NCI-H1092 (cell line): Measurements from ENCODE around the gene CTNNA3.

Source experiments
- DNase-seq: peaks from one replicate; lab custom pipeline; 2025; lab: John Stamatoyannopoulos, UW

The CTNNA3 gene

DNA sequence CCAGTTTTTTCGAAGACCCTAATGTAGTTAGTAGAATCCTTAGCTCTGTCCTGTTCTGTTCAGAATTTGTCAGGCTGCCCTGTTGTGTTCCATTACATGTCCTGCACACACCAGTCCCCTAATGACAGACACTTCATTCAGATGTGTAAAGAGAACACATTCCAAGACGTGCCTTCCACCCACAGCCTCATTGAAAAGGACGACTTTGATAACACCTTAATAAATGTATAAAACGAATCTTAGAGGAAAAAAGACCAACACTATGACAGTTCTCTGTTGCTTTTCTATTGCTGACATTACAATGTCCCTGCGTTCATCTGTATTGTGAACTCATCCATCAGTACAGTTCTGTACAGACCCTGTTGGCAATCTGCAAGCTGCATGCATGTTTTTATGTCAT, 766.6 kb downstream of the CTNNA3 start:
- DNase-seq = no peak

DNA sequence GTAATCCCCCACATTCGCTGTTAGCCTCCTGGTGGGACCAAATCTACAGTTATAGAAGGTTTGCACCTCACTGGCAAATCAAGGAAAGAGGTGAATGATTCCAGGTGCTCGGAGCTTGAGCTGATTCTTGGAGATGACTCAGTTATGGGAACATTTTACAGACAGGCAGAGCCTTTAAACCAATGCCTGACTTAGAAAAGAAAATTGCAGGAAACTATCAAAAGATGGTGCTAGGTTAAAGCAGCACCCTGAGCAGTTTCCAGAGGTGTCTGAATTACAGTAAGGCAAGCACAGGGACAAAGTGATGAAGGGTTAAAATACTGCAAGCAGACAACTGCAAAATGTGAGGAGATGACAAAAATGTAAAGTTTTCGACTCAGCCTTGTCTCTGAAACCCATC, 767.2 kb downstream of the CTNNA3 start:
- no peak for DNase-seq

DNA sequence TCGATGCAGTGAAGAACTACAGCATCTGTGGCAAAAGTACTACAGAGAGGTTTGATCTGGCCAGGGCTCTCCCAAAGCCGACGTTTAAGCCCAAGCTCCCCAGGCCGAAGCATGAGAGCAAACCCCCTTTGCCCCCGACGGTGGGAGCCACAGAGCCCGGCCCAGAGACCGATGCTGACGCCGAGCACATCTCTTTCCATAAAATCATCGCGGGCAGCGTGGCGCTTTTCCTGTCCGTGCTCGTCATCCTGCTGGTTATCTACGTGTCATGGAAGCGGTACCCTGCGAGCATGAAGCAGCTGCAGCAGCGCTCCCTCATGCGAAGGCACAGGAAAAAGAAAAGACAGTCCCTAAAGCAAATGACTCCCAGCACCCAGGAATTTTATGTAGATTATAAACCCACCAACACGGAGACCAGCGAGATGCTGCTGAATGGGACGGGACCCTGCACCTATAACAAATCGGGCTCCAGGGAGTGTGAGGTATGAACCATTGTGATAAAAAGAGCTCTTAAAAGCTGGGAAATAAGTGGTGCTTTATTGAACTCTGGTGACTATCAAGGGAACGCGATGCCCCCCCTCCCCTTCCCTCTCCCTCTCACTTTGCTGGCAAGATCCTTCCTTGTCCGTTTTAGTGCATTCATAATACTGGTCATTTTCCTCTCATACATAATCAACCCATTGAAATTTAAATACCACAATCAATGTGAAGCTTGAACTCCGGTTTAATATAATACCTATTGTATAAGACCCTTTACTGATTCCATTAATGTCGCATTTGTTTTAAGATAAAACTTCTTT, 767.8 kb downstream of the CTNNA3 start:
- no peak for DNase-seq

DNA sequence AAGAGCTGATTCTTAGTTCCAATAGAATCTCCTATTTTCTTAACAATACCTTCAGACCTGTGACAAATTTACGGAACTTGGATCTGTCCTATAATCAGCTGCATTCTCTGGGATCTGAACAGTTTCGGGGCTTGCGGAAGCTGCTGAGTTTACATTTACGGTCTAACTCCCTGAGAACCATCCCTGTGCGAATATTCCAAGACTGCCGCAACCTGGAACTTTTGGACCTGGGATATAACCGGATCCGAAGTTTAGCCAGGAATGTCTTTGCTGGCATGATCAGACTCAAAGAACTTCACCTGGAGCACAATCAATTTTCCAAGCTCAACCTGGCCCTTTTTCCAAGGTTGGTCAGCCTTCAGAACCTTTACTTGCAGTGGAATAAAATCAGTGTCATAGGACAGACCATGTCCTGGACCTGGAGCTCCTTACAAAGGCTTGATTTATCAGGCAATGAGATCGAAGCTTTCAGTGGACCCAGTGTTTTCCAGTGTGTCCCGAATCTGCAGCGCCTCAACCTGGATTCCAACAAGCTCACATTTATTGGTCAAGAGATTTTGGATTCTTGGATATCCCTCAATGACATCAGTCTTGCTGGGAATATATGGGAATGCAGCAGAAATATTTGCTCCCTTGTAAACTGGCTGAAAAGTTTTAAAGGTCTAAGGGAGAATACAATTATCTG, 768.6 kb downstream of the CTNNA3 start:
- no peak for DNase-seq

DNA sequence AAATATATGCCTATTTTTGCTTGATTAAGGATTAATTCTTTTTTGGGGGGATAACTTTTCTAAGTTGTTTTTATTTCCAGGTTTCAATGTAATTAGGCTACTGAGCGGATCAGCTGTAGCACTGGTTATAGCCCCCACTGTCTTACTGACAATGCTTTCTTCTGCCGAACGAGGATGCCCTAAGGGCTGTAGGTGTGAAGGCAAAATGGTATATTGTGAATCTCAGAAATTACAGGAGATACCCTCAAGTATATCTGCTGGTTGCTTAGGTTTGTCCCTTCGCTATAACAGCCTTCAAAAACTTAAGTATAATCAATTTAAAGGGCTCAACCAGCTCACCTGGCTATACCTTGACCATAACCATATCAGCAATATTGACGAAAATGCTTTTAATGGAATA, 769.2 kb downstream of the CTNNA3 start:
- no peak for DNase-seq

DNA sequence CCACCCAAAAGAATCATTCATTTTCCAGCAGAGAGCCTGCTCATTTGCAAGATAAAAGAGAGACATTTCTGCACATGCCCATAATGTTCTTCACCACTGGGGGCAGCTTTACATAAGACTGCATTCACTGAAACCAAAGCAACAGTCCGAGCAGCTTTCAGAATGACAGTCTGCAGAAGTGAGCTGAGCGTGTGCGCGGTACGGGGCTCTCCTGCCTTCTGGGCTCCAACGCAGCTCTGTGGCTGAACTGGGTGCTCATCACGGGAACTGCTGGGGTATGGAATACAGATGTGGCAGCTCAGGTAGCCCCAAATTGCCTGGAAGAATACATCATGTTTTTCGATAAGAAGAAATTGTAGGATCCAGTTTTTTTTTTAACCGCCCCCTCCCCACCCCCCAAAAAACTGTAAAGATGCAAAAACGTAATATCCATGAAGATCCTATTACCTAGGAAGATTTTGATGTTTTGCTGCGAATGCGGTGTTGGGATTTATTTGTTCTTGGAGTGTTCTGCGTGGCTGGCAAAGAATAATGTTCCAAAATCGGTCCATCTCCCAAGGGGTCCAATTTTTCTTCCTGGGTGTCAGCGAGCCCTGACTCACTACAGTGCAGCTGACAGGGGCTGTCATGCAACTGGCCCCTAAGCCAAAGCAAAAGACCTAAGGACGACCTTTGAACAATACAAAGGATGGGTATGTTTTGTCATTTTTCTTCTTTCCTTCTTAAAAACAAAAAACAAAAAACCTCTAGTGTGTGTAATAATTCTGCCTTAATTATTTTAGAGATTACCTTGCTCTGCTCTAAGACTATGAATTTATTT, 769.9 kb downstream of the CTNNA3 start, which contains the start of gene LRRTM3:
Gene LRRTM3, plus strand, starts transcription at position 141 of the 820 bp plus-strand sequence.
- DNase-seq = no peak

DNA sequence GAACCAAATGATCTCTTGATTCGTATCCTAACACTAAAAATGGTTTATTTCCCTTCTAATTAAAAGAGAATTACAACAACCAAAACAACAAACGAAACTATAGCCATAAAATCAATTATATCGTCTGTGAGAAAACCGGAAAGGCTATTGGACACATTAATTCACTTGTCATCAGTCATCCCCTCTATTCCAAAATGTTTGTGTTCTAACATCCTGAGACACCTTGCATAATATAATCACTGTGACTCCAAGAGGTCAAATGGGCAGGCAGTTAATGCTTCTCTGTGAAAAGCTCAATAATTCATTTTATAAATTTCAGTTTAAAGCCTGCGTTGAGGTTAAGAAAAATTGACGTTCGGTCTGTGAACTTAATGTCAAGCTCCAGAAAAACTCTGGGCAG, 770.6 kb downstream of the CTNNA3 start:
- no peak for DNase-seq

DNA sequence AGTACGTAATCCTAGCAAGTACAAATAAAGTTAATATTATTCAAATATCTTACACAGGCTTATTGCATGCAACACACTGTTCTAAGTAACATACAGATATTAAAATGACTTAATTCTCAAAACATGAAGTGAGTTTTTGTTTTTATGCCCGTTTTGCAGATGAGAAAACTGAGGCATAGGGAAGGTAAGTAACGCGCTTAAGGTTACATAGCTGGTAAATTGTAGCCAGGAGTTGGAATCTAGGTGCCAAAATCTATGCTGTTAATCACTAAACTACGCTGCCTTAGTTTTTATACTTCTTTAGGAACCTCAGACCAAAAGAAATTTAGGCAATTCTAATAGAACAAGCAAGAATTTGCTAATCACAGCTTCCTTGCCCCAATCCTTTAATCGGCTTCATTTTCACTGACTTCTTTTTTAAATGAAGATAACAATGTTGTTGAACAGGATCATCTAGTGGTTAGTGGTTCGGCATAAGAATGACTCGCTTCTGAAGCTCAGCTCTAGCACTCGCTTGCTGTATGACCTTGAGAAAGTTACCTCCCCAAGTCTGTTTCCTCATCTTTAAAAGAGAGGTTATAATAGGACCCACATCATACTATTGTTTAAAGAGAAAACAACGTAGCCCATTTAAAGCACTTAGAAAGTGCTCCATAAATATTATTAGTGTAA, 771.2 kb downstream of the CTNNA3 start:
- no peak for DNase-seq

DNA sequence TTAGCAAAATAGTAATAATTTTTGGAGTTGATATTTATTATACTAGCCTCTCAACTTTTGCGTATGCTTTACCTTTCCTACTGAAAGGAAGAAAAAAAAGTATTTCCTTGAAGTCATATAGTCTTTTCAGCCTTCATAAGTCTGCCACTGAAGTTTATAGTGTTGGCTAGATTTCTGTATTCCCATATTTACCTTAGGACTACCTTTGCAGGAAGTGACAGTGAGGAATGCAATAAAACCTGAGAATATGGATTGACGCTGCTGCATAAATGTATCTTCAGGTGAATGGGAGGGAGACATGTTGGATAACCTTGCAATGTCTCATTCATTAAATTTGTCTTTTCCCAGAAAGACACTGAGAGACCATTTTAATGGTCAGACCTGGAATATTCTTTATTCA, 776.7 kb downstream of the CTNNA3 start:
- DNase-seq = no peak

DNA sequence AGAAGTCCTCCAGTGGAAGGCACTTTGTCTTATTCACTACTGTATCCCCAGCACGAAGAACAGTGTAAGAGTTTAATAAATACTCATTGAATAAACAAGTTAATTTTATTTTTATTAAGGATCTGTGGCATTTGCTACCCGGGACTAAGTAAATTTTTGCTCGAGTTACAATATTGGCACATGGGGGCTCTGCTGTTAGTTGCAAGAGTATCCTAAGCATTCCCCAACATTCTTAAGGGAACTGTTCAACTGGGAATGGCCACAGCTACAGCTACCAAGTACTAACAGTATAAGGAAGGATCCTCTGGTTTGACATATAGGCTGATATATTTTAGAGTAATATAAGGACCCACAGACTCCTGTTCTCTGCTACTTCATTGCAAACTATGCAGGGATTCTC, 778.9 kb downstream of the CTNNA3 start:
- DNase-seq = no peak

DNA sequence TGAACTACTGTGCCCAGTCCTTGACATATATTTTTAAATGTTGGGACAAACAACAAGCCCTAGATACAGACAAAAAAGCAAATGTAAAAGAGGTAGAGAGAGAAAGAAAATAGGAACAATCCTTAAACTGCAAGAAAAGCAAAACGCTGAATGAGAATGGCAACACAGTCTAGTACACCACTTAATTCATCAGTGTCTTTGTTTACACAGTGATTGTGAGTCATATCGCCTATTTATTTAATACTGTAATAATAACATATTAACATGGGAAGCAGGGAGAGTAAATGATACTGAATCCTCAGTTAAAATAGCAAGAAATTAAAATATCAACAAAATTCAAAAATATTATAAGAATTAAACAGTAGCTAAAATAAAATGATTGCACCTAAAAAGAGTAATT, 780.0 kb downstream of the CTNNA3 start:
- no peak for DNase-seq

DNA sequence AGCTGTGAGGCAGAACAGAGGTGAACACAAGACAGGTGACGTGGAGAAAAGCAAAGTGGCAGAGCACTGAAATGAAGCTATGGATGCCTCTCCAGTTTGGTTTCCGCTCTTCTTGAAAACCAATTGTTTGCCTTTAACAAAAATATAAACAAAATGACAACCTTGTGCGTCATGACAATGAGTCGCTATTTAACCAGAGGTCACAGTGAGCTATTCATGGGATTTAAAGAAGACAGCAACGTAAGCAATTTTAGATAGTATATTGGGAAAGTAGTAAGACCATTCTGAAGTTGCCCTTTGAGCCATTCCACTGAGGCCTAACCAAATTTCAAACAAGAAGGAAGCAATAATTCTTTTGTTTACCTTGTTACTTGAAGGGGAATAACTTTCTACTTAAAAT, 785.3 kb downstream of the CTNNA3 start:
- no peak for DNase-seq

DNA sequence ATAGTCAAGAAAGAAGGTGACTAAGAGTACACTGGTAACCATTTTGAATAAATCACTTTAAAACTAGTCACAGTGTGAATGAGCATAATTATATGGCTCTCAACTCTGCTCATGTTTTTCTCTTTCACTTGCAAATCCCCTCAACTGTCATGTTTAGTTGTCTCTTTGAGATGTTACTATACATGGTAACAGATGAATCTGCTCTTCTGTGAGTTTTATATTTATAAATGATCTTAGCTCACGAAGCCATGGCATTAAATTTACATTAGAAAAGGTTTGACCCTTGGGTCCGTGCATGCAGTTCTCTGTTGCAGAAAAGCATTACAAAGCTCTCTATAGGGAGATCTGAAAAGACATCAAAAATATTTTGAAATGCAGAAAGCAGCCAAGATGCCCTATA, 803.1 kb downstream of the CTNNA3 start:
- DNase-seq = no peak

DNA sequence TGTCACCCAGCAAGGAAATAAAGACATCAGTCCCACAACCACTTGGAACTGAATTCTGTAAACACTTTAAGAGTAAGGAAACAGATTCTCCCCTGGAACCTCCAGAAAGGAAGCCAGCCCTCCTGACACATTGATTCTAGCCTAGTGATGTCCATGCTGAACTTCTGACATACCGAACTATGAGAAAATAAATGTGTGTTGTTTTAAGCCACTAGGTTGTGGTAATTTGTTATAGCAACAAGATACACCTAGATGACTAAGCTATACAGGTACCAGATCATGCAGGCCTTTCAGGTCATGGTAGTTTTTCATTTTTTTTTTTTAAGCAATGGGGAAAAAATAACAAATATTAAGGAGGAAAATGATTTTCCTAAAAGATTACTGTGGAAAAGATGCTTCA, 807.8 kb downstream of the CTNNA3 start:
- DNase-seq = no peak

DNA sequence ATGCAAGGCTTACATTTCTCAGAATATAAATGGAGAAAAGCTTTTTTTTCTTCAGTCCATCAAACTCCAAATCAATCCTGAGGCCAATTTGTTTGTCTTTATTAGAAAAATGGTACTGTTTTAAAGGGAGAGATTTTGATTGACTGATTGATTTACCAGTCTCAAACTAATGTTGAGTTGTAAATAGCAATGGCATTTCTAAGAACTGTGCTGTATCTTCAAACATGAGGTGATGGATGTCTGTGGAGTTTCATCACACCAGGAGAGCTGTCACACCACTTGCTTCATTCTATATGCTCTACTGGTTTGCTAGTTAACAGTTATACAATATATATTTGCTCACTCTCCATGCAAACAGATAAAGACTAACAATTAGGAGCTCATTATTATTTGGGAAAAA, 809.1 kb downstream of the CTNNA3 start:
- no peak for DNase-seq

DNA sequence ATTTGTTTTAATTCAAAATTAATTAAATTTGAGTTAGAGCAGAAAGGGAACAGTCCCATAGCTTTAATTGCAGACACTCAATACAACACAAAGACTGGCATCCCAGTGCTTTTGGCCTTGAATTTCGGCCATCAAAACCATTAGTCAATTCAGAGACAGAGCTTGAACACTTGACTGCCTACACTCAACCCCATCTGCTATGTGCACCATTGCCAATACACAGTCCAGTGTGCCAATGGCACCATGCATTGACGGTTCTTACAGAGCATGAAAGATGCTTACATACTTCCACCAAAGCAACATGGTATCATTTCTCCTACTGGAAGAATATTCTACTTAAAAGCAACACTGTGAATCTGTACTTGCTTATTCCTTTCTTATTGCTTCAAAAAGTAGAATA, 813.7 kb downstream of the CTNNA3 start:
- no peak for DNase-seq

DNA sequence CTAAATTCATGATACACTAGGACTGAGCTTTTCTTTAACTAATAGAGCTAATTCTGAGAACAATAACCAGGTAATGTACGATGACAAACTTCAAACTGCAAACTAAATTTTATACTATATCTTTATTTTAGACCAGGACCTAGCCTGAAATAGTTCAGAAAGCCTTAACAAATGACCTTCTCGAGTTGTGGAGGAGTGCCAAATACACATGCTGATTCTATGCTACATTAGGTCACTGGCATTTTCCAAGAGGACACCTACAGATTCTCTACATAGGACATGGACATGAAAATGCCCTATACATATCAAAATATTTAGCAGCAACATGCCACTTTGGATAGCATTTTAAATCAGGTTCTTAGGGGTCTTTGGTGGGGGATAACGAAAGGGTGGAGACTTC, 814.2 kb downstream of the CTNNA3 start:
- no peak for DNase-seq

DNA sequence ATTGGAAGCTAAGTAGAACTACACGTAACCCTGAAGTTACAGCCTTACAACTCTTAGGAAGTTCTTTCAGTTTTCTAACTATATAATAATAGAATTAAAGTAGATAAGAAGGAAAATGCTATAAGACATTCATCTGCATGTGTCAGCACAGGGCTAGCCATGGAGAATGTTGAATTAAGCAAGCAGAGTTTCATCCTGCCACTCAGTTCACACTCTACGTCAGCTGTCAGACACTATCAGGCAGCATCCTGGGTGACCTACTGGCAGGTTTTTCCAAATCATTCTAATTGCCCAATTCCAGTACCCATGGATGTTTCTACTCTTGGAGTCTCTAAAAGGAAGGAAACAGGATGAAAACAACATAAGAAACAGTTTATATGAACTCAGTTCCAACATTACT, 815.2 kb downstream of the CTNNA3 start:
- DNase-seq = no peak

DNA sequence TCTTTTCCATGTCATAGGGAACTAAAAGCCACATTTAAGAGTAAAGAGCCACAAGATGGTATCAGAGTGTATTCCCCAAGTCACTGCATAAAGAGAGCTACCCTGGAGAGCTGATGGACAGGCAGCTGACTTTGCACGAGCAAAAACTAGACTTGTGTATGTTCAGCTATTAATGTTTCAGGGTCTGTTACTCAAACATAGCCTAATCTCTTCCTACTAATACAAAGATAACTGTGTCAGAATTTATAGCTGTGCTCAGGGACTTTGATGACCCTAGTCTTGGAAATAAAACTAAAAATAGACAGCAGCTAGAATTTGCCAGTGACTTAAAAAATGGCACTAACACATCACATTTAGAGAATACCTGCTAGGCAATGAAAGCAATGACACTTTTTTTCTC, 815.7 kb downstream of the CTNNA3 start:
- no peak for DNase-seq

DNA sequence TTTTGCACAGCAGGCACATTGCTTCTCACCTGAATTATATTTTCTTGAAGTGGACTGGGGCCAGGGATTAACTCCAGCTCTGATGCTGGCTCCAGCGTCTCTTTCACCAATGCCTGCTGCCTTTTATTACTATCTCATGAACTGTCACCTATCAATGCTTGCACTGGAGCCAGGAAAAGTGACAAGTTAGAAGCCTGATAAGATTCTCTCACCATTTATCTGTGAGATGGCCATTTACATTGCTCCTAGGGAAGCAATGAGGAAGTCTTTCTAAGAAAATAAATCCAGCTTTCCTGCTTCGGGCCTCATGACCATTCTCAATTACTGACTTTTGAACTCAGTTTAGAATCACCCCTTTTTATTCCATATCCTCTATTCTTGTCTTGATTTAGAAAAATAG, 818.6 kb downstream of the CTNNA3 start:
- no peak for DNase-seq

DNA sequence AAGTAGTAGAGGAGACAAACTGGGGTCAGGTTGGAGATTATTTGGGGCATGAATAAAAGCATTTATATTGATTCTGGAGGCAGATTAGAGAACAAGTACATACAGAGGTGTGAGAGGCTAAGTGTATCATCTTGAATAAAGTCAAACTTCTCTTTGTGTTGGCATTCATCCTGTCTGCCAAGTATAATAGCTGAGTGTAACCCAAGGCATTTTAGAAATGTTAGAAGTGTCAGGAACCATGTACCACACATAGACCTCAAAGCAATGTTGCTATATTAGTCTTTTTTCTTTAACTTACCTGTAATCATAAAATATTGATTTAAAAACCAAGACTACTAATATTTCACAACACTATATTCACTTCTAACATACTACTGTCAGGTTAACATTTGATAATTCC, 826.4 kb downstream of the CTNNA3 start:
- no peak for DNase-seq

DNA sequence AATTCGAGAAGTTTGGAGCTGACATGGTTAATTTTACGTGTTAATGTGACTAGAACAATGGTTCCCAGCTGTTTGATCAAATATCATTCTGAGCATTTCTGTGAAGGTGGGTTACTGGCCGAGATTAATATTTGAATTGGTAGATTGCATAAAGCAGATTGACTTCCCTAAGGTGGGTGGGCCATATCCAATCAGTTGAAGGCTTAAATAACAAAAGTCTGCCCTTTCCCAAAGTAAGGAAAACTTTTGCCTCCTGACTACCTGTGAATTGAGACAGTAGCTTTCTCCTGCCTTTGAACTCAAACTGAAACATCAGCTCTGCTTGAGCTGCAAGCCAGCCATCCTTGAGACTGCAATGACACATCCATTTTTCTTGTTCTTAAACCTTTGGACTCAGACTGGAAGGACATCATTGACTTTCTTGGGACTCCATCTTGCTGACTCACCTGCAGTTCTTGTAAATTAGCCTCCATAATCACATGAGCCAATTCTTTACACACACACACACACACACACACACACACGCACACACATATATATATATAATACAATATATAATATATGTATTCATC, 833.2 kb downstream of the CTNNA3 start:
- no peak for DNase-seq
